Renal pelvis (tissue), 4 donors: ENCODE measurements around the gene ASH1L. TPM values are rescaled to one million over a fixed set of nuclear protein-coding genes. Genes with fewer than 3 reads are reported as not detected.
A peak's percentile ranks its signal among the peaks of the same experiment; 100 is the strongest.
"Not testable (repeated sequence)": the region's sequence is repeated elsewhere in the genome, so short reads cannot be mapped to it uniquely, and the experiment has no call there.

Experiments
- DNase-seq: peaks from one replicate; pipeline ENCODE4 v3.0.0-alpha.2; 2013
- polyA plus RNA-seq, 3 donors: library from polyadenylated mRNA; unstranded; fragments of 120-200 nt; gene quantifications; one replicate each; pipeline ENCODE4 v1.2.1, GENCODE V29; 2013; ENCODE audit not compliant: insufficient read length in 3 of 3

Gene ASH1L
- polyA plus RNA-seq, 3 donors, result 37.0 to 51.6 (median 47.1) TPM

DNA sequence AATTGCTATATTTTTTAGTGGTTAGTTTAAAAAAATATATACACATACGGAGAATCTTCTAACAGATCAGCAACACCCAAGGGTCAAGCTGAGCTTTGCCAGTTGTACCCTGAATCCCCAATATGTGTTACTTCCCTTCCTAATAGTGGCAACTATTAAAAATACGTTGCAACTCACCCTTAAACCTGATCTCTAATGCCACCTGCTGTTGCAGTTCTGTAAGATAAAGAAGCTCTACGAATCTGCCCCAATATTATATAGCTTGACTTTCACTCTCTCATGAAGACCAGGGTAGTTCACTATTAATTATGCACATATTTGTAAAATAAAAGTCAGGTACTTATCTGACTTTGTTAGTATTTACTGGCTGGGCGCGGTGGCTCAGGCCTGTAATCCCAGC, 58.4 kb downstream of the ASH1L start:
- no peak for DNase-seq

DNA sequence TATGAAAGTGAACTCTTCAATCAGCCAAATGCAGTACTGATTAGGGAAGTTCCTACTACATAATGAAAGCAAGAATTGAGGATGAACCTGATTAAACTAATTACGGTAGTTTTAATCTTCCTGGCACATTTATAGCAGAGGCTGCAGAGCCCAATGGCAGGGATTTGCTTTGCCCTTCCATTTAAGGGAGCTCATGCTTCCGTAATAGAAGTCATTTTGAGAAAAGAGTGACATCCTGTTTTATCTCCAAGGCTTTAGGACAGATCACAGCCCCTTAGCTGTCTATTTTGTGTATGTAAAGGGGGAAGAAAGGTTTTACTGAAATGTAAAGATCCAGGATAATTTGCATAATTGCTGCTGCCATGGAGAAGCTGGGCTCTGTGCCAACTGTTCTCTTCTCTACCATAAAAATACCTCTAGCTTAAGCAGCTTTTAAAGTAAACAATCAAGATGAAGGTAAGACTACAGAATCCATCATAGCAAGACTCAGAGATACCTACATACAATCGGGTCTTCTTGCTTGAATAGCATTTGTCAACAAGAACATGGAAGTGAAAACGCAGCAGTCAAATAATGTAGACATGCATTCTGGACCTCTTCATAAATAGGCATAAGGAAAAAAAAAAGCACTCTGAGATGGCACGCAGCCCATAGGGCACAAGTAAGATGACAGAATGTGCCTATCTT, 62.5 kb downstream of the ASH1L start:
- DNase-seq, result peak; percentile 22

DNA sequence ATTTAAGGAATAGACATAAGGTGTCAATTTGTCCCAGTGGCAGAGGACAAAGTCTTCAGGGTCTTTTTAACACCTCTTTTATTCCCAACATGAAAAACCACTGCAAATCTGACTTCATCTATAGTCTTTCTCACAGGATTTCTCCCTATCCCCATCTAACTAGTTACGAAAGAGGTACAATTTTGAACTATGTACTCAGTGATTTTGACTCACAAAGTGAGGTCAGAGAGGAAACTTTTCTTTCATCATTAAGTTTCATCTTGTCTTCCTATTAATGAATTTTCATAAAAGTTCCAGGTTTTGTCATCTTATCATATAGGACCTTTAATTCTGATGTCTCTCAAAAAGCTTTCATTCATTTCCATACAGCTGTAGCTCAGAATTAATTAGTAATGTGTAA, 63.3 kb downstream of the ASH1L start:
- DNase-seq, result no peak

DNA sequence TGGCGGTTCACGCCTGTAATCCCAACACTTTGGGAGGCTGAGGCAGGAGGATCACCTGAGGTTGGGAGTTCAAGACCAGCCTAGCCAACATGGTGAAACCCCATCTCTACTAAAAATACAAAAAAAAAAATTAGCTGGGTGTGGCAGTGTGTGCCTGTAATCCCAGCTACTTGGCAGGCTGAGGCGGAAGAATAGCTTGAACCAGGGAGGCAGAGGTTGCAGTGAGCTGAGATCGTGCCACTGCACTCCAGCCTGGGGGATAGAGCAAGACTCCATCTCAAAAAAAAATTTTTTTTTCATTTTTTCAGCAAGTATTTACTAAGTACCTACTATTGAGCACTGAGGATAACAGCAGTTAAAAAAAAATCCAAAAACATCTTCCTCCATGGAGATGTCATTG, 69.0 kb downstream of the ASH1L start:
- not testable (repeated sequence) for DNase-seq

DNA sequence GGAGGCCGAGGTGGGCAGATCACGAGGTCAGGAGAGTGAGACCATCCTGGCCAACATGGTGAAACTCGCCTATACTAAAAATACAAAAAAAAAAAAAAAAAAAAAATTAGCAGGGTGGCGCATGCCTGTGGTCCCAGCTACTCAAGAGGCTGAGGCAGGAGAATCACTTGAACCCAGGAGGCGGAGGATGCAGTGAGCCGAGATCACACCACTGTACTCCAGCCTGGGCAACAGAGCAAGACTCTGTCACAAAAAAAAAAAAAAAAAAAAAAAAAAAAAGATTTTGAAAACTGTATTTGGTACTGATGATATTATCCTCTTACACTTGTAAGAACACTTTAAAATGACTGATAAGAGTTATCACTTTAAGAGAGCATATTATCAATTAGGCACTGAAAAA, 74.2 kb downstream of the ASH1L start:
- not testable (repeated sequence) for DNase-seq

DNA sequence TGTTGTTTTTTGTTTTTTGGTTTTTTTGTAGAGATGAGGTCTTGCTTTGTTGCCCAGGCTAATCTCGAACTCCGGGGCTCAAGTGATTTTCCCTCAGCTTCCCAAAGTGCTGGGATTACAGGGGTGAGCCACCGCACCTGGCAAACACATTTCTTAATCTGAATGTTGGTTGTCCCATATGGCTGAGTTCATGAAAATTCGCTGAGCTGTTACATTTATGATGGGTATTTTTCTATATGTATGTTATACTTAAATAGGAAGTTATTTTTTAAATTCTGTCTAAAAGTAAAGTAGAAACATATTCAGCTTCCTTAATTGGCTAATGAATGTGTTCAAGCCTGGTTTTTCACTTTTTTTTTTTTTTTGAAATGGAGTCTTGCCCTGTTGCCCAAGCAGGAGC, 75.1 kb downstream of the ASH1L start:
- no peak for DNase-seq

DNA sequence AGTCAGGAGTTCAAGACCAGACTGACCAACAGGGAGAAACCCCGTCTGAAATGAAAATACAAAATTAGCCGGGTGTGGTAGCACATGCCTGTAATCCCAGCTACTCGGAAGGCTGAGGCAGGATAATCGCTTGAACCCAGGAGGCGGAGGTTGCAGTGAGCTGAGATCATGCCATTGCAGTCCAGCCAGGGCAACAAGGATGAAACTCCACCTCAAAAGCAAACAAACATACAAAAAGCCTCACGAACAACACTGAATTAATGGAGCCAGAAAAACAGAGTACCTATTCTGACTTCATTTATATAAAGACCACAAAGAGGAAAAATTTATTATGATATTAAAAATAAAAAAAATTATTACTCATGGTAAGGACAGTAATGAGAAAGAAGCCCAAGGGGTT, 75.7 kb downstream of the ASH1L start:
- DNase-seq, result not testable (repeated sequence)

DNA sequence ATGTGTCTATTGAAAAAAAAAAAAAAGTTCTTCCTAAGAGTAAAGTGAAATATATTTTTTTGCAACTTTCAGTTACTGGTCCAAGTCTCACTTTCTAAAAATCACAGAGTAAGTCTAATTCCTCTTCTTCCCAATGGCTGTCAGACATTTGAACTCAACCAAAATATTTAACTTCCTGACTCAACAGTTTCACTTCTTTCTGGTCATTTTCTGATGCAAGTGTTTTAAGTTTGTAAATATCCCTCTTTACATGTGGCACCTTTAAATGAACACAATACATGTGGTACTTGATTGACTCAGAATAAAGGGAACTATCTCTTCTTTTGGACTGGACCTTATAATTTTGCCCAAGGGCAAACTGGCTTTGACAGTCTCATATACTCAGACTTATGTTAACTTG, 76.7 kb downstream of the ASH1L start:
- DNase-seq, result no peak

DNA sequence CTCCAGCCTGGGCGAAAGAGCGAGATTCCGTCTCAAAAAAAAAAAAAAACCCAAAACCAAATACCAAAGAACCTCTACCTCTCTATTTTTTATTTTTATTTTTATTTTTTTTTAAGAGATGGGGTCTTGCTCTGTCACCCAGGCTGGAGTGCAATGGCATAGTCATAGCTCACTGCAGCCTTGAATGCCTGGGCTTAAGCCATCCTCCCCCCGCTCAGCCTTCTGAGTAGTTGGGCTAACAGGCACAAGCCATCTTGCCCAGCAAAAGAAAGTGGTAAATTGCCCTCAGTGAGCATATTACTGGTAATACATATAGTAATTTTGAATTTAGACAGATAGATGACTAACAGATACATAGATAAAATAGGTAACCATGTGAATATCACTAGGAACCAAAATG, 77.4 kb downstream of the ASH1L start:
- DNase-seq, result no peak

DNA sequence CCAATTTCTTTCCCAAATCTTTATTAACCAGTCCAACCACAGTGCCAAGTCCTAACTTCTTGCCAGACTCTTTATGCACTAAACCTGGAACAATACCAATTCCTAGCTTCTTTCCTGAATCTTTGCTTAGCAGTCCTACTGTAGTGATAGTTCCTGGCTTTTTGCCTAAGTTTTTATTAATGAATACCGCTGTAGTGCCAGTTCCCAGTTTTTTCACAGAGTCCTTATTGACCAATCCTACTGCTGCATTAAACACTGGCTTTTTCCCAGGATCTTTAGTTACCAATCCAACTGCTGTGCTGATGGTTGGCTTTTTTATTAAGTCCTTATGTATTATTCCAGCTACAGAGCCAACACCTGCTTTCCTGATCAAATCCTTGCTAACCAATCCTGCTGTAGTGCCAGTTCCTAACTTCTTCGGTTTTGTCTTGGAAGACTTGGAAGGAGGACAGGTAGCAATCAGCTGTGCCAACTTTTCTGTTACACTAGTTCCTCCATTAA, 80.8 kb downstream of the ASH1L start:
- DNase-seq, result no peak

DNA sequence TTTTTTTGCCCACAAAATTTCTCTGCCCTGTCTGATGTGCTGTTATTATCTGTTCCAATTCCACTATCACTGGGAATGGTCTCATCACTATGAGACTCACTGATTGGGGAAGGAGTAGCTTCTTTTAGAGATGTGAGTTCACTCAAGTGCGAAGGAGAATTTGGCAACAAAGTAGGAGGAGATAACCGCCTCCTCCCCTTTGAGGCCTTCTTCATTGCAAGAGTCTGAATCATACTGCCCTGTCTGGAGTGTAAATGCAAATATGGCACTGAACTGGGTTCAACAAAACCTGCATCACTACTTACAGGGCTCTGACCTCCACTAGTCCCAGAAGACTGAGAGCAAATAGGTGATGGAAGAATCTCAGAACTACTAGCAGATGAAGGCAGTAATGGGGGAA, 83.4 kb downstream of the ASH1L start:
- DNase-seq, result no peak

DNA sequence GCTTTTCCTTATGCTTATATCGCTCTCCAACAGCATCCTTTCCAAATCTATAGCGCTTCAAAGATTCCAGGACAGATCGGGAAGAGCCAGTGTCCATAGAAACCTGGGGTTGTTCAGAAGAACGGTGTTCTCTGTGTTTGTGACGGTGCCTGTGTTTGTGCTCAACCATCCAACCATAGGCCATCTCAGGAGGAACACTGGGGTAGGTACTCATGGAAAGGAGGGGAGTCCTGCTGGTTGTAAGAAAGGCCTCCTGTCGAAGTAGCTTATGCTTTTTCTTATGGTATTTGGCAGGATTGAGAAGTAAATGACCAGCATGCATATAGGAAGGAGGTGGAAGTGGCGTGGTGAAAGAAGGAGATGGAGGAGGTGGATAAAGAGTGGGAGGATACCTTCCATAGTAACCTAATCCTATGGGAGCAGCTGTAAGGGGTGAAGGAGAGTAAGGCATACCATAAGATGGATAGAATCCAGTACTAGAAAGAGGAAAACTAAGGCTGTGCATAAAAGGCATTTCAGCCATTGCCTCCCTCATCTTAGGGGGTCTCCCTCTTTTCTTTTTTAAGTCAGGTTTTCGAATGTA, 84.2 kb downstream of the ASH1L start:
- no peak for DNase-seq

DNA sequence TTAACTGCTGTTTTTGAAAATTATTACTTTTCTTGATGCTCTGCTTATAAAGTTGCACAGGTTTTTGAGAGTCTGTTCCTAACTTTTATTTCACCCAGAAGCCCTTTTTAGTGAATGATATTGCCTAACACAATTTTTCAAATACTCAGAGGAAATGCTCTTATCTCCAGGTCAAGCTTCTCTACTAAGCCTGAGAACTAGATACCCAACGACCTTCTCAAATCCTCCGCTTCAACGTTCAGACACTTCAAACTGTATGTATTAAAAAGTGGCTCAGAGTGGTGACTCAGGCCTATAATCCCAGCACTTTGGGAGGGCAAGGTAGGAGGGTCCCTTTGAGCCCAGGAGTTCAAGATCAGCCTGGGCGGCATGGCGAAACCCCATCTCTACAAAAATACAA, 88.5 kb downstream of the ASH1L start:
- no peak for DNase-seq

DNA sequence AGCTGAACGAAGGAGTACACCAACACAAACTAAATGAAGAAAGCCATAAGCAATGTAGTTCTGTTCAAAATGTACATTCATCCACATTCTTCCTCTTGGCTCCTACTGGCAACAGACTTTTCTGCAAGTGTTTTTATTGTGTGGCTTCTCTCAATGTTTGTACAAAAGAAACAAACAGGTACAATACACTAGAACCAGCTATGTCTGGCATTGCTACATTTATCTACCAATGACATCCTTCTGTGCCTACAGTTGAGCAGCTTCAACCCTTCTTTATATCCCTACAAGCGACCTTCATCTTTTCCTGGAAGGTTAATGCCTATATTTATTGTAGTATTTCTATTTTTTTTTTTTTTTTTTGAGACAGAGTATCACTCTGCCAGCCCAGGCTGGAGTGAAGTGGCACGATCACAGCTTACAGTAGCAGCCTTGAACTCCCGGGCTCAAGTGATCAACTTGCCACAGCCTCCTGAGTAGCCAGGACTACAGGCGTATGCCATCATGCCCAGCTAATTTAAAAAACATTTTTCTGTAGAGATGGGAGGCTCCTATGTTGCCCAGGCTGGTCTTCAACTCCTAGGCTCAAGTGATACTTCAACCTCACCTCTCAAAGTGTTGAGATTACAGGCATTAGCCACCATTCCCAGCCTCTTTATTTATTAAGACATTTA, 89.3 kb downstream of the ASH1L start:
- DNase-seq, result no peak

DNA sequence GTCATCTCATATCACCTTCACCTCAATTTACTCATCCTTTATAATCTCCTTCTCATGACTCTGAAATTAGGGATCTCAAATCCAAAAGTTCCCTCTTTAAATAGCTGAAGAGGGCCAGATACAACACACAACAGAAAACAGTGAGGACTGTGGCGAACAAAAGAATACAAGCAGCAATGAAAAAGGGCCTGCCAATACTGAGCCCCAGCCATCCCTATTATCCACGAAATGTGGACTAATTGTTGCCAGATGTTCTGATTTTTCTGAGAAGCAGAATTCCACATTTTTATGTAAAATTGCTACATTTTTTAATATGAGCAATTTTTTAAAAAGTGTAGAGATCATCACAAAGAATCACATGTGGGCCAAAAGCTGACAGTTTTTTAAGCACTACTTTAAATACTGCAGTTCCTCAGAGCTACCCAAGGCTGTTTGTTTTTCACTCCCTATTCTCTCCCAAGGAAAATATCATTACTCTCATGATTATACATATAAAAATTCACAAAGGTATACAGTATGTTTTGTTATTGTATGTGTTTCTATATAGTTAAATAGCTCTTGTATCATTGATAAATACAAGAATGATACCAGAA, 90.0 kb downstream of the ASH1L start:
- no peak for DNase-seq

DNA sequence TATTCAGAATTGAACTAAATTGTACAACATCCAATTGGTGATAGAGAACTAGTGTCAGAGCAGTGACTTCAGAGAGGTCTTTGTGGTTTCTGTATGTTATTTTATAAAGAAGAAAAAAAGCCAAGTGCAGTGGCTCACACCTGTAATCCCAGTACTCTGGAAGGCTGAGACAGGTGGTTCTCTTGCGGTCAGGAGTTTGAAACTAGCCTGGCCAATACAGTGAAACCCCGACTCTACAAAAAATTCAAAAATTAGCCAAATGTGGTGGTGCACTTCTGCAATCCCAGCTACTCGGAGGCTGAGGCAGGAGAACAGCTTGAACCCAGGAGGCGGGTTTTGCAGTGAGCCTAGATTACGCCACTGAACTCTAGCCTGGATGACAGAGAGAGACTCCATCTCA, 90.7 kb downstream of the ASH1L start:
- no peak for DNase-seq

DNA sequence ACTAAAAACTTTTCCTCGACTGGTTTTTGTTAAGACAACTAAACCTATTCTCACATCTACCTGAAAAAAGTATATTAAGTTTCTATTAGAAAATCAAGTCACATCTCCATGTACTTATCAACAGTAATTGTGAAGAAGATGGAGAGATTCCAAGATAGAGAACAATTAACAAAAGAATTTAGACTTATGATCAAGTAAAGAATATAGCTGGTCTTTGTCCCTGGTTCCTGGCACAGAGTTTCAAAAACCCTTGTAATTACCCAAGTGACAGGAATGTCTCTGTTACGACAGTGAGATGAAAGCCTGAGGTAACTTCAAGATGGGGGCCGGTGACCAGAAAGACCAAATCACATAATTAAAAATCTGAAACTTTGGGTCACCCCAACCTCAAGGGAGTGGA, 91.6 kb downstream of the ASH1L start:
- DNase-seq, result no peak

DNA sequence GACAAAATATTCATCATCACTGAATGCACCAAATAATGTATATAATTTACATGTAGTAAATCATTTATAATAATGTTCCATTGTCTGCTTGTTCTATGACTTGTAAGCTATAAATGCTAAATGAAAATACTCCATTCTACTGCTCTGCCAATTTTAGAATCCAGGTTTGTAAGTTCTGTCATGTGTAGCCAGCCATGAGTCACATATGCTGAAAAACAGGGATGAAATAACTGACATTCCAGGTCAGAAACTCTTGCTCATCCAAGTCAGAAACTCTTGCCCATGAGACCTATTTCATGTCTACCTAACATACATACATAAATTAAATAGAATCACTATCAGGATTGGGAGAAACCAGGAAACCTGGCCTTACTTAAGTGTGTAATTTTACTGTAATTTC, 95.6 kb downstream of the ASH1L start:
- no peak for DNase-seq

DNA sequence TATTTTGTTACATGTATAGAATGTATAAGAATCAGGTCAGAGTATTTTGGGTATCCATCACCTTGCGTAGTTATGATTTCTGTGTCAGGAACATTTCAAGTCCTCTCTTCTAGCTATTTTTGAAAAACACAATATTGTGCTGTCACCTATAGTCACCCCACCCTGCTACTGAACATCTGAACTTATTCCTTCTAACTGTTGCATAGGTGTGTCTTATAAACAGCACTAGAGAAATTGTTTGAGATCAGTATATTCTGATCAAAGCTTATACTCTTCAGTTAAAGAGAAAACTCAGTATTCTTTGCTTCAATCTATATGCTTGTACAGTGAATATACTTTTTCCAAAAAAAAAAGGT, 96.0 kb downstream of the ASH1L start:
- no peak for DNase-seq

DNA sequence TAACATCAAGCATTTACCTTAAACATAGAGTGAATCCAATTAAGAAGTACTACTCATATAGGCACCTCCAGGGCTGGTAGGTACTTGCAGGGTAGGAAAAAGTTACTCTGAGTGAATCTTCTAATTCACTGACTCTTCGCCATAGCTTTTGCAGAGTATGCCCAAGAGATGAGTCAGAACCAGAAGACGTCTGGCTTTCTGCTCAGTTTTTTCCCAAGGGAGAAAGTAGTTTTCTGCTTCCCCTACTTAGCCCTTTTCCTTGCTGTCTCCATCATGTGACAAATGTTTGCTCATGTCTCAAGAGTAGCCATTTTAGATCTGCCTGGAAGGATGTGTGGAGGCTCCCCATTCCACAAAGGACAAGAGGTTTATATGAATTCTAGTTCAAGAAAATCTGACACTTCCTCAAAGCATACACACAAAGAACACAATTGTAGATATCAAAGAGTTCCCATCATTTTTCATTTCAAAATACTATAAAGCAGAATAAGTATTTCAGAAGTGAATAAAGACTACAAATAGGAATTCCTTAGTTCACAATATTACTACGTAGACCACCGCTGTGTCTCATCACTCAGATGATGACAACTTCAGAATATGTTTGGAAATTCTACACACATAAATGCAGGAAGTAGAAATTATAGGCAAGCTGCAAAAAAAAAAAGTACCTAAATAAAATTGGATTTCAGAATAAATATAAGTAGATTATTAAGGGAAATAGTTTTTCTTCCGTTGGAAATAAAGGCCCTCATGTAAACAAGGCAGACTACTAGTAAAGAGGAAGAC, 98.5 kb downstream of the ASH1L start:
- no peak for DNase-seq

DNA sequence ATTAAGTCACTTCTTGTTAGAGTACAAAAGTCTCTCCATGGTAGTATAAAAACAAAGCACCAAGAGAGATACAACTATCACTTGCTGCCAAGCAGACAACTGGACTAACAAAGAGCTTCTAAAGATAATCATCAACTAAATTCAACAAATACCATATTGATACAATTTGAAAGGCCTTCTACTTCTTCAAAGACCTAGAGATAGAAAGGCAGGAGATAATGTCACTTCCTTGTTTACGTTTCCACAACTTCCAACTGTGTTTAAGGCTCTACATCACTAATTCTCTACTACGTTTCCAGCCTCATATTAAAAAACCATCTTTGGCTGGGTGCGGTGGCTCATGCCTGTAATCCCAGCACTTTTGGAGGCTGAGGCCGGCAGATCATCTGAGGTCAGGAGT, 104.5 kb downstream of the ASH1L start:
- DNase-seq, result no peak

DNA sequence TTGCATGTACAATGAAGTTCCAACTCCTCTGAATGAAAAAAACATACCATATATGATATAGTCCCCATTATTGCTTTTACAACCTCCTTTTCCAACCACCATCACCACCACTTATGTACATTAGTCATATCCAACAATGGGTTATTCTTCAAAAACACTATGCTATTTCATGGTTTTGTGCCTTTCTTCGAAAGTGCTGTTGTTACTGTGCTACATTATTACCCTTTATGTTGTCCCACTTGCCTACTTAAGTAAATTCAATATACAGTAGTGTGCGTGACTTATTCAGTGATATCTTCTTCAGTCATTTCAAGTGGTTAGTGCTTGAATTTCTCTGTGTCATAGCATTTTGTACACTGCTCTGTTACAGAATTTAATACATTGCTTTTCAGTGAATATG, 105.3 kb downstream of the ASH1L start:
- no peak for DNase-seq
